ENCODE measurements around the gene GRHL3.
A peak's percentile ranks its signal among the peaks of the same experiment; 100 is the strongest.
"Not testable (repeated sequence)": the region's sequence is repeated elsewhere in the genome, so short reads cannot be mapped to it uniquely, and the experiment has no call there.

The GRHL3 gene

GRCh38 chr1:24319312-24319863, at the start of gene GRHL3:
Gene GRHL3 (plus strand): TSS chr1:24319357. CDS start chr1:24319552, 195 bp downstream.
- ATAC-seq (no peak), DNase-seq (no peak)

DNA sequence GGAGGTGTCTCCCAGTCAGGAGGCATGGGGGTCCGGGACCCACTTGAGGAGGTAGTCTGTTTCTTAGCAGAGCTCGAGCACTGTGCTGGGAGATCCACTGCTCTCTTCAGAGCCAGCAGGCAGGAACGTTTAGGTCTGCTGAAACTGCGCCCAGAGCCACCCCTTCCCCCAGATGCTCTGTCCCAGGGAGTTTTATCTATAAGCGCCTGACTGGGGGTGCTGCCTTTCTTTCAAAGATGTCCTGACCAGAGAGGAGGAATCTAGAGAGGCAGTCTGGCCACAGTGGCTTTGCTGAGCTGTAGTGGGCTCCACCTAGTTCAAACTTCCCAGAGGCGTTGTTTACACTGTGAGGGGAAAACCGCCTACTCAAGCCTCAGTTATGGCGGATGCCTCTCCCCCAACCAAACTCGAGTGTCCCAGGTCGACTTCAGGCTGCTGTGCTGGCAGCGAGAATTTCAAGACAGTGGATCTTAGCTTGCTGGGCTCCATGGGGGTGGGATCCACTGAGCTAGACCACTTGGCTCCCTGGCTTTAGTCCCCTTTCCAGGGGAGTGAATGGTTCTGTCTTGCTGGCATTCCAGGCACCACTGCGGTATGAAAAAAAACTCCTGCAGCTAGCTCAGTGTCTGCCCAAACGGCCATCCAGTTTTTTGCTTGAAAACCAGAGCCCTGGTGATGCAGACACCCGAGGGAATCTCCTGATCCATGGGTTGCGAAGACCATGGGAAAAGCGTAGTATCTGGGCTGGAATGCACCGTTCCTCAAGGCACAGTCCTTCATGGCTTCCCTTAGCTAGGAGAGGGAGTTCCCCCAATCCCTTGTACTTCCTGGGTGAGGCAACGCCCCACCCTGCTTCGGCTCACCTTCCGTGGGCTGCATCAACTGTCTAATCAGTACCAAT, 44.7 kb upstream of the GRHL3 start:
- ATAC-seq, DNase-seq: not testable (repeated sequence)

- ATAC-seq (no peak), DNase-seq (no peak)
Observed at GRCh38 chr1:24275104-24275410, 44.1 kb upstream of the GRHL3 start.

DNA sequence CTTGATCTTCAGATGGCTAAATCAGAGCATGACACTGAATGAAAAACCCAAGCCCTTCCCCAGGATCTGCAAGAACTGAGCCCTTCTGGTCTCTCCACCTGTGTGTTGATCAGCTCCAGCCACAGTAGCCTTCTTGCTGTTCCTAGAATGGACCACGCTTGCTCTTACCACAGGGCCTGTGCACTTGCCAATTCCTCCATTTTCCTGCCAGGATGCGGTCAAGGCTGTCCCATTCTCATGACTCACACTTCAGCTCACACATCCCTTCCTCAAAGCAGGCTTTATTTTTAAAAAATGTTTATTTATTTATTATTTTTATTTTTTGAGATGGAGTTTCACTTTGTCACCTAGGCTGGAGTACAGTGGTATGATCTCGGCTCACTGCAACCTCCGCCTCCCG, 43.6 kb upstream of the GRHL3 start:
- ATAC-seq (no peak), DNase-seq (no peak)

DNA sequence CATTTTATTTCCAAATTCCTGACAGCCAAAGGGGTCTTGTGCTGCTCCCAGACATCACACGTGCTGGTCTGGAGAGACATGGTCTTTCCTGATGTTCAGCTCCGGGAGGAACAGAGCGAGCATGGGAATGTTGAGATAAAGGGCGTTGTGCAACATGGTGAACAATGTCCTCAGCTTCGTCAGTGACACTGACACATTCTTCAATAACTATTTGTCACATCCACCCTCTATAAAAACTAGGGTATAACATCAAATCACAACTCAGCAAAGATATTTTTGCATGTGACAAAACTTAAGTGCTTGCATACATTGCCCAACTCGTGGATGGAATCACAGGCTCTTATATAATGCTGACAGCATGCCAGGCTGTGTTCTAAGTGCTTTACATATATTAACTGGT, 42.4 kb upstream of the GRHL3 start:
- no peak for DNase-seq
- ATAC-seq, result no peak

- ATAC-seq, result peak; percentile 87
- DNase-seq, result no peak
Observed at GRCh38 chr1:24277420-24278169, 41.6 kb upstream of the GRHL3 start.

DNA sequence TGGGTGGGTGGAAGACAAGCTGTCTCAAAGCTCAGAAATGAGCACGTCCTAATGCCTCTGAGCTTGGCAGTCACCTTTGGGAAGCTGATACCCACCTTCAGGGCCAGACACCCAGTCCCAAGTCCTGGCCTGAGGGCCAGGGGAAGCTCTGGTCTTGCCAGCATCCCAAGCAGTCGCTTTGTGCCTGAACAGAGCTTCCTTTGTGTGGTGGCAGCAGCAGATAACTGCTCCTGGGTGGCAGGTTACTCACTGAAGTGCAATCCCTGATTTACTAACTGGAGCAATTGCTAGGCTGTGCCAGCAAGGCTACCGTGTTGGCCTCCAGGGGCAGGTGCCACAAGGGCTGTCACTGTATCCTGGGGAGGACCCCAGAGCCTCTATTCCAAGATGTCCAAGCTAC, 40.4 kb upstream of the GRHL3 start:
- ATAC-seq, result no peak
- DNase-seq, result no peak

DNA sequence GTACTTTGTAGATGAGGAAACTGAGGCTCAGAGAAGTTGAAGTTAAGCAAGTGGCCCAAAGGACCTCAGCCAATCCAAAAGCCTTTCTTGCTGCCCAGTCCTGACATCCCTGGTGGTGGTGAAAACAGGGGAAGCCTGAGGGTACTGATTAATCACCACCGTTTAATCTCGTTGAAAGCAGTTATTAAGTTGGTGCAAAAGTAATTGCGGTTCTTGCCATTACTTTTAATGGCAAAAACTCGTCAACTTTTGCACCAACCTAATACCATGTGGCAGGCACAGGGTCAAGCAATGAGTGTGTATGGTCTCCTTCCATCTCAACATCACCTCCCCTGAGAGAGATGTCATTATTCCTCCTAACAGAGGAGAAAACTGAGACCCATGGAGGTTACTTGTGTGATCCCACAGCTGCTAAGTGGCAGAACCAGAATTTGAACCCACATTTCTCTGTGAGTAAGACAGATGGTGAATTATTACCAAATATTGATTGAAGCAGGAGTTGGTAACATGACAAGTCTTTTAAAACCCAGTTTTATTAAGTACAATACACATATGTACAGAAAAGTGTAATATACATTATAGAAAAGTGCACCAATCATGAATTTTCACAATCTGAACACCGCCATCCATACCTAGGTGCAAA, 39.4 kb upstream of the GRHL3 start:
- ATAC-seq (no peak), DNase-seq (no peak)

GRCh38 chr1:24281591-24281990, 37.6 kb upstream of the GRHL3 start:
- ATAC-seq, result no peak
- DNase-seq, result no peak

DNA sequence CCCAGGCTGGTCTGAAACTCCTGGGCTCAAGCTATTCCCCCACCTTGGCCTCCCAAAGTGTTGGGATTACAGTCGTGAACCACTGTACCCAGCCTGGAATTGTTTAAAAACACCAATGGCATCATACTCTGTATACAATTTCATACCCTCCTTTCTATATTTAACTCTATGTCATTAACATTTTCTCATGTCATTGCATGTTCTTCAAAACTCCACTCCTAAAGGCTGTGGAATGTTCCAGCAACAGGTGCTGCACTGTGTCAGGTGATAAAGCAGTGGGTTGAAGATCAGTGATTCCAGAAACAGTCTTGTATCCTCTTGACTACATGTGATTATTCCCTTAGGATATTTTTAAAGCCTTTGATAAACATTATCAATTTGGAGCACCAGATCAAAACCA, 36.7 kb upstream of the GRHL3 start:
- DNase-seq, result no peak
- no peak for ATAC-seq

DNA sequence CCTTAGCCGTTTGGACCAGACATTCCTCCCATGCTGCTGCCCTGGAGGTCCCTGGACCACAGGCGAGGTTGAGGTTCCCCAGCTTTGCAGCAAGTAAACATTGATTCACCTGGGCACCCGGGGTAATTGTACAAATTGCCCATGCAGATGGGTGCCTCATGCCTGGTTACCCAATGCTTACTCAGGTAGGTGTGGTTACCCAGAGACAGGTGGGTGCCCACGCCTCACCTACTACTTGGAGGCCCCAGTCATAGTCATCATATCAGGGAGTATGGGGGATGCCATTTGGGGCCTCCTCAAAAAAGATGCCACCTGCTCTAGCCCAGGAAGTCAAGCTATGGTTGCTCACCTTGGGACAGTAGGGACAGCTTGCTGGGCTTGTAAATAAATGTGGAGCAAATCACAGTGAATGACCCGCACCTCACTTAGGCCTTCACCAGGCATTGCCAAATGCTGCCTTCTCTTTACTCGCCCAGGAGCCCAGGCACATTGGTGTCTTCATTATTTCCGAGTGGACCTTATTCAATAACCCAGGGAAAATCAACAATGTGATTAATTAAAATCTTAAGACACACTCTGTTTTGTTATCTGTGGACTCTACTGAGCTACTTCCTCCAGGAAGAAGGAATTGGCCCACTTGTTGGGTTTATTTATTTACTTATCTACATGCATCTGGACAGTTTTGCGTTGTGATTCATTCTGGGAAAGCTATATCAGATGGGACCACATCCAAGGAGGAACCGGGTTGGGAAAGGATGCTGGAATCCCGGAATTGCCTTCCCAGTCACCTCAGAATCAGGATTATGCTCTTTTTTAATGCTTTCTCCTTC, 35.6 kb upstream of the GRHL3 start:
- ATAC-seq (no peak), DNase-seq (no peak)

DNA sequence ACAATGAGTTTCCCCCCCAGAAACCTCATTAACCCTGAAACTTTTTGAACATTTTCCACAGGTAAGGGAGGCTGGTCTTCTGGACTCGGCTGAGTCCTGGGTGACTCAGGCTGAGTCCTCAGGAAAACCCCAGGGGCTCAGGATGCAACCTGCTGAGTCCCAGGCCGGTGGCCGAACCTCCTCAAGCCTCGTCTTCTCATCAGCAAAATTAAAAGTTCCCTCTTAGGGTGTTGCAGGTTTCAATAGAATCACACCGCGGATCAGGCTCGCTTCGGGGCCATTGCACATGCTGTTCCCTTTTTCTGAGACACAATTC, 35.0 kb upstream of the GRHL3 start:
- DNase-seq (no peak), ATAC-seq (no peak)

GRCh38 chr1:24285231-24285630, 33.9 kb upstream of the GRHL3 start:
- ATAC-seq, result no peak
- no peak for DNase-seq

DNA sequence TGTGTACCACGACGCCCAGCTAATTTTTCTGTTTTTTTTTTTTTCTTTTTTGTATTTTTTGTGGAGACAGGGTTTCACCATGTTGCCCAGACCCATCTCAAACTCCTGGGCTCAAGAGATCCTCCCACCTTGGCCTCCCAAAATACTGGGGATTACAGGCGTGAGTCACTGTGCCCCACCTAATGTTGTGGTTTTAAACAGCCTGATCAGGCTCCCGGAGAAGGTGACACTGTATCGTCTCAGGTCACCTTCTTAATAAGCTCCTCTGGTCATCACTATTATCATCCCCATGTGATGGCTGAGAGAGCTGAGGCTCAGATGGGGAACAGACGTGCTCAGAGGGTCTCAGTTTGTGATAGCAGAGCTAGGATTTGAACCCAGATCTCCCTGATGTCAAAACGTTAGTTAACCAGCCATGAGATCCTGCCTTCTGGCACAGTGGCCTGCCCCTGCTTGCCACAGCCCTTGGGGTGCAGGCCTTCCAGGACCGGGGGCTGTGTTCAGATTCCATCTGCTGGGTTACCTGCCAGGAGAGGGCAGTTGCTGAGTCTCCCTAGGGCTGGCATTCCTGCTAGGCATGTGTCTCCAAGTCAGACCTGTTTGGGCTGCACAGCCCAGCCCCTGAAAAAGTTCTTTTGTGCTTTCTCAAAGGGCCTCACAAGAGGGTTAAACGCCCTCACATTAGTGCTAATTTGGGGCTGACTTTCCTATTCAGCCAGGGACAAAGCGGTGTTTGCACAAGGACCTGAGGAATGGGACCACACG, 32.7 kb upstream of the GRHL3 start:
- no peak for ATAC-seq
- DNase-seq, result no peak

DNA sequence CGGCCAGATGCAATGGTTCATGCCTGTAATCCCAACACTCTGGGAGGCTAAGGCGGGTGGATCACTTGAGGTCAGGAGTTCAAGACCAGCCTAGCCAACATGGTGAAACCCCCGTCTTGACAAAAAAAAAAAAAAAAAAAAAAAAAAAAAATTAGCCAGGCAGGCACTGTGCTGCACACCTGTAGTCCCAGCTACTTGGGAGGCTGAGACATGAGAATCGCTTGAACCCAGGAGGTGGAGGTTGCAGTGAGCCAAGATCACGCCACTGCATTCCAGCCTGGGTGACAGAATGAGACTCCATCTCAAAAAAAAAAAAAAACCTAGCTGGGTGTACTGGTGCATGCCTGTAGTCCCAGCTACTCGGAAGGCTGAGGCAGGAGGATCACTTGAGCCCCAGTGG, 31.4 kb upstream of the GRHL3 start:
- DNase-seq, ATAC-seq: not testable (repeated sequence)

- no peak for DNase-seq
- no peak for ATAC-seq
Observed at GRCh38 chr1:24288479-24288878, 30.7 kb upstream of the GRHL3 start.

- ATAC-seq (no peak), DNase-seq (no peak)
Observed at GRCh38 chr1:24289937-24290595, 29.1 kb upstream of the GRHL3 start.

GRCh38 chr1:24290933-24291487, 28.1 kb upstream of the GRHL3 start:
- ATAC-seq, result no peak
- no peak for DNase-seq

DNA sequence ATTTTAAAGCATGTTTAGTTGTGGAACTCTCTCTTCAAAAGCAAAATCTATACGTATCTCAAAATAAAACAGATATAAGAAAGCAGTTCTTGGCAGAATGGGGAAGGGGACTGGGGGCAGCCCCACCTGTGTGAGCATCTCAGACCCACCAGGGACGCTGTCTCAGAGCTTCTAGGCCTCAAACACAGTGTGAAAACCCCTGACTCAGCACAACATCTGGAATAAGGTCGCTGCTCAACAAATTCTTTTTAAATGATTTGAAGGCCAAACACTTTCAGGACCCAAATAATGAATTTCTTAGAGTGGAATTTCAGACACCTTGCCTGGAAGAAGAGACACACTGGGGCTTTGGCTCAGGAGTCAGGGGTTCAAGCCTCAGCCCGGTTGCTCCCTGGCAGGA, 27.1 kb upstream of the GRHL3 start:
- ATAC-seq (no peak), DNase-seq (no peak)

DNA sequence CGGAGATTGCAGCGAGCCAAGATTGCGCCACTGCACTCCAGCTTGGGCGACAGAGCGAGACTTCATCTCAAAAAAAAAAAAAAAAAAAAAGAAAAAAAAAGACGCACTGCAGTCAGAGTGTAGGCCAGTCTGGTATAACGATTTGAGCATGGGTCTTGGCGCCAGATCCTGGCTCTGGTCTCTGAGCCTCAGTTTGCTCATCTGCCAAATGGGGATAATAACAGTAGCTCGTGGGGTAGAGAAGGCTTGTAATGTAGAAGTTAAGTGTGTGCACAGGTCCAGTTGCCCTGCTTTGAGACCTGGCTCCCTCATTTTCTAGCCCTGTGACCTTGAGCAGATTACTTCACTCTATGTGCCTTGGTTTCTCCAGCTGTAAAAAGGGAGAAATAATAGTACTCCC, 26.3 kb upstream of the GRHL3 start:
- DNase-seq (no peak), ATAC-seq (no peak)
